Stomach (tissue), 9 donors: ENCODE measurements around the gene DHRSX. TPM values are rescaled to one million over a fixed set of nuclear protein-coding genes. Genes with fewer than 3 reads are reported as not detected.
A peak's percentile ranks its signal among the peaks of the same experiment; 100 is the strongest.

ENCODE experiments used
- DNase-seq, 2 donors: peaks; one replicate each; pipeline versions ENCODE4 v3.0.0 to v3.0.0-alpha.2; 2013 to 2019
- H3K27ac ChIP-seq, 5 donors: fragments of 200-600 bp in 4 of 5; sonication (generic) in 4 of 5; one replicate each; pipeline ENCODE4 v1.5.1; 2013 to 2019; ENCODE audit warnings: mild to moderate bottlenecking in 1 of 5, moderate library complexity in 1 of 5
- H3K27me3 ChIP-seq, 3 donors: fragments of 200-600 bp; sonication (generic); one replicate each; pipeline ENCODE4 v1.5.1; 2017 to 2019; ENCODE audit warnings: mixed run types in 1 of 3
- H3K36me3 ChIP-seq, 4 donors: fragments of 200-600 bp; sonication (generic); 1 replicate in 3 of 4; 2 replicates in 1 of 4; pipeline ENCODE4 v1.5.1; 2016 to 2019
- H3K4me1 ChIP-seq, 4 donors: fragments of 200-600 bp; sonication (generic); one replicate each; pipeline ENCODE4 v1.5.1; 2016 to 2019
- H3K4me3 ChIP-seq, 4 donors: fragments of 200-600 bp; sonication (generic) in 3 of 4; one replicate each; pipeline ENCODE4 v1.5.1; 2016 to 2019; ENCODE audit warnings: mild to moderate bottlenecking in 1 of 4
- H3K9me3 ChIP-seq, 4 donors: fragments of 200-600 bp; sonication (generic); one replicate each; pipeline ENCODE4 v1.5.1; 2016 to 2019
- CTCF ChIP-seq, 7 experiments: fragments of 450-650 bp in 4 of 7; fragments of 200-600 bp in 3 of 7; sonication (generic) in 3 of 7; IDR thresholded peaks; one replicate each; pipeline ENCODE4 v1.5.1; 2016 to 2019; ENCODE audit warnings: antibody characterized with exemption in 7 of 7, control low read depth in 2 of 7, mild to moderate bottlenecking in 1 of 7
- EP300 ChIP-seq: sonication (generic); formaldehyde crosslinking; IDR thresholded peaks from one replicate; pipeline ENCODE4 v1.6.1; 2017; ENCODE audit warnings: antibody characterized with exemption
- POLR2A ChIP-seq, 4 donors: fragments of 450-650 bp; IDR thresholded peaks; one replicate each; pipeline ENCODE4 v1.6.1; 2016; ENCODE audit warnings: antibody characterized with exemption in 4 of 4, control low read depth in 2 of 4, mild to moderate bottlenecking in 1 of 4, moderate library complexity in 1 of 4
- POLR2AphosphoS5 ChIP-seq, 3 donors: sonication (generic); formaldehyde crosslinking; IDR thresholded peaks; one replicate each; pipeline ENCODE4 v1.6.1; 2016; ENCODE audit warnings: antibody characterized with exemption in 3 of 3
- WGBS, 5 donors: extraction: QIAGEN DNeasy Blood & Tissue Kit in 3 of 5; methylation state at CpG; one replicate each; pipeline versions ENCODE4 v1.1.5 to v1.1.7; 2013 to 2018; 5-methylcytosine and 5-hydroxymethylcytosine counted together
- intact Hi-C: fragments of 100-400 bp; cut with DNase I; formaldehyde crosslinking; loops from one replicate; pipeline ENCODE4 v1.15.1; 2023; ENCODE audit warnings: low total_unique reads
- polyA plus RNA-seq, 3 donors: library from polyadenylated mRNA; stranded (reverse); fragments of 200-250 nt; gene quantifications; one replicate each; pipeline ENCODE4 v1.2.3, GENCODE V29; 2013
- total RNA-seq, 5 donors: library from RNA; depleted of rRNA; stranded (reverse); fragments of >200 nt; gene quantifications; one replicate each; pipeline versions ENCODE4 v1.1.0 to v1.2.3, GENCODE V29; 2014 to 2016
- donor health status: healthy with polysubstance abuse.
- donor health status: Bipolar disorder and iron deficiency.
- donor health status: healthy.

DHRSX gene
- total and polyA plus RNA-seq, 8 donors, result 11.2 to 69.4 (median 21.1) TPM

GRCh38 chrX:2320580-2321327 is 180.0 kb downstream of the DHRSX start:
- no peaks in the 10 kb centered on the region for H3K36me3 ChIP-seq
- H3K9me3 ChIP-seq, result no peaks in the 10 kb centered on the region
- peaks cover 10 to 22% (median 12%) of the 10 kb centered on the region in 4 donors for H3K4me1 ChIP-seq
- H3K27me3 ChIP-seq, result no peaks in the 10 kb centered on the region
- peak overlapping the region in 3 of 5 donors; percentile 41 to 77 (median 65) for H3K27ac ChIP-seq
- peak; percentile 48 to 65 for DNase-seq
- TF ChIP-seq POLR2AphosphoS5 (IDR thresholded peaks at IDR 0.05) (peak in 2 of 3 donors; percentile 64 to 69), EP300 (no peak)
- intact Hi-C loops, result no loop called here
- WGBS, 5 donors, result 28 to 46% (median 37%) methylated on average over 20 of the region's 20 CpGs
- H3K4me3 ChIP-seq, result no peak overlapping the region

- intact Hi-C loops, result no loop called here
- DNase-seq, result no peak
- no peak for TF ChIP-seq EP300
- no peak for TF ChIP-seq CTCF (IDR thresholded peaks at IDR 0.05)
- no peak for TF ChIP-seq POLR2A (IDR thresholded peaks at IDR 0.05)
- no peak for TF ChIP-seq POLR2AphosphoS5 (IDR thresholded peaks at IDR 0.05)
- Histone ChIP-seq H3K27me3 (no peaks in the 10 kb centered on the region), H3K9me3 (no peaks in the 10 kb centered on the region), H3K36me3 (no peaks in the 10 kb centered on the region), H3K27ac (peak overlapping the region in 1 of 5 donors; percentile 41), H3K4me3 (no peak overlapping the region), H3K4me1 (peaks cover 10 to 18% (median 12%) of the 10 kb centered on the region in 4 donors)
- WGBS, 5 donors, result 88 to 98% (median 97%) methylated on average over 7 of the region's 7 CpGs
These were observed 180.7 kb downstream of the DHRSX start for GRCh38 chrX:2320089-2320488.

GRCh38 chrX:2318371-2318770 is 182.4 kb downstream of the DHRSX start:
- no peaks in the 10 kb centered on the region for H3K36me3 ChIP-seq
- H3K9me3 ChIP-seq, result no peaks in the 10 kb centered on the region
- H3K27ac ChIP-seq, result no peak overlapping the region
- DNase-seq, result no peak
- TF ChIP-seq POLR2AphosphoS5 (IDR thresholded peaks at IDR 0.05) (no peak), POLR2A (IDR thresholded peaks at IDR 0.05) (no peak), CTCF (IDR thresholded peaks at IDR 0.05) (no peak), EP300 (no peak)
- H3K4me3 ChIP-seq, result no peak overlapping the region
- peaks cover 10 to 13% (median 12%) of the 10 kb centered on the region in 4 donors for H3K4me1 ChIP-seq
- no peaks in the 10 kb centered on the region for H3K27me3 ChIP-seq
- intact Hi-C loops, result no loop called here
- 94 to 97% (median 95%) methylated on average over 10 of the region's 10 CpGs for WGBS, 5 donors

GRCh38 chrX:2317527-2318055 is 183.2 kb downstream of the DHRSX start:
- DNase-seq, result no peak
- intact Hi-C loops, result no loop called here
- peaks cover 10 to 13% (median 12%) of the 10 kb centered on the region in 4 donors for H3K4me1 ChIP-seq
- H3K27ac ChIP-seq, result no peak overlapping the region
- H3K36me3 ChIP-seq, result no peaks in the 10 kb centered on the region
- H3K9me3 ChIP-seq, result no peaks in the 10 kb centered on the region
- no peak for TF ChIP-seq CTCF (IDR thresholded peaks at IDR 0.05)
- TF ChIP-seq POLR2A (IDR thresholded peaks at IDR 0.05), result no peak
- TF ChIP-seq EP300, result no peak
- TF ChIP-seq POLR2AphosphoS5 (IDR thresholded peaks at IDR 0.05), result no peak
- no peak overlapping the region for H3K4me3 ChIP-seq
- no peaks in the 10 kb centered on the region for H3K27me3 ChIP-seq
- 79 to 94% (median 92%) methylated on average over 8 of the region's 8 CpGs for WGBS, 5 donors

GRCh38 chrX:2316534-2316933 is 184.2 kb downstream of the DHRSX start:
- WGBS, 5 donors, result 65 to 83% (median 71%) methylated on average over 4 of the region's 4 CpGs
- Histone ChIP-seq H3K27me3 (no peaks in the 10 kb centered on the region), H3K9me3 (no peaks in the 10 kb centered on the region), H3K4me1 (peaks cover 10 to 13% (median 11%) of the 10 kb centered on the region in 4 donors), H3K4me3 (no peak overlapping the region), H3K27ac (no peak overlapping the region), H3K36me3 (no peaks in the 10 kb centered on the region)
- intact Hi-C loops, result no loop called here
- TF ChIP-seq CTCF (IDR thresholded peaks at IDR 0.05) (no peak), POLR2A (IDR thresholded peaks at IDR 0.05) (no peak), POLR2AphosphoS5 (IDR thresholded peaks at IDR 0.05) (no peak), EP300 (no peak)
- no peak for DNase-seq
